Natural killer cell (primary cell): Measurements from ENCODE around the gene RHOBTB1. TPM values are rescaled to one million over a fixed set of nuclear protein-coding genes. Genes with fewer than 3 reads are reported as not detected.

ENCODE experiments used
- ATAC-seq, 3 donors: fragments of 150-1000 bp in 2 of 3; fragments of 200-7000 bp in 1 of 3; cut with Tn5 transposase; 1 replicate in 1 of 3; 2 replicates in 2 of 3; pipeline ENCODE4 v1.10.0; 2021; ENCODE audit warnings: mild to moderate bottlenecking in 2 of 3, moderate library complexity in 2 of 3
- DNase-seq, 2 donors: peaks; one replicate each; pipeline versions ENCODE4 v3.0.0 to v3.0.0-alpha.2; 2013 to 2021; ENCODE audit warnings: mixed read lengths in 1 of 2
- H3K27ac ChIP-seq: one replicate; pipeline ENCODE4 v1.5.1; 2013; ENCODE audit warnings: mild to moderate bottlenecking, low read length
- H3K27me3 ChIP-seq: one replicate; pipeline ENCODE4 v1.6.1; 2013; ENCODE audit warnings: low read length; ENCODE audit not compliant: control insufficient read depth, insufficient read depth
- H3K36me3 ChIP-seq: one replicate; pipeline ENCODE4 v1.6.1; 2013; ENCODE audit warnings: low read length; ENCODE audit not compliant: control insufficient read depth, insufficient read depth
- H3K4me1 ChIP-seq: one replicate; pipeline ENCODE4 v1.6.1; 2013; ENCODE audit warnings: low read length; ENCODE audit not compliant: control insufficient read depth, insufficient read depth
- H3K4me3 ChIP-seq: one replicate; pipeline ENCODE4 v1.5.1; 2013; ENCODE audit warnings: low read length
- H3K9me3 ChIP-seq: one replicate; pipeline ENCODE4 v1.6.1; 2013; ENCODE audit warnings: low read length; ENCODE audit not compliant: control insufficient read depth, insufficient read depth
- H3K27ac Mint-ChIP-seq, 2 donors: one replicate each; pipeline ENCODE4 v1.8.0; 2022; ENCODE audit warnings: mild to moderate bottlenecking in 2 of 2, mixed read lengths in 2 of 2, moderate library complexity in 1 of 2
- H3K27me3 Mint-ChIP-seq, 2 donors: one replicate each; pipeline ENCODE4 v1.8.0; 2022; ENCODE audit warnings: low read depth in 2 of 2, mixed read lengths in 2 of 2
- H3K36me3 Mint-ChIP-seq: one replicate; pipeline ENCODE4 v1.8.0; 2022; ENCODE audit warnings: mixed read lengths
- H3K4me1 Mint-ChIP-seq, 2 donors: one replicate each; pipeline ENCODE4 v1.8.0; 2022; ENCODE audit warnings: mixed read lengths in 2 of 2
- H3K4me3 Mint-ChIP-seq: one replicate; pipeline ENCODE4 v1.8.0; 2022; ENCODE audit warnings: mild to moderate bottlenecking, moderate library complexity, mixed read lengths
- H3K9me3 Mint-ChIP-seq, 2 donors: one replicate each; pipeline ENCODE4 v1.8.0; 2022; ENCODE audit warnings: mixed read lengths in 2 of 2
- CTCF ChIP-seq: fragments of 200-600 bp; IDR thresholded peaks from one replicate; pipeline ENCODE4 v1.8.0; 2022; ENCODE audit warnings: antibody characterized with exemption
- WGBS: methylation state at CpG from one replicate; pipeline ENCODE4 v1.1.7; 2013; ENCODE audit warnings: missing lambda C conversion rate; ENCODE audit not compliant: insufficient coverage; 5-methylcytosine and 5-hydroxymethylcytosine counted together
- intact Hi-C: fragments of 100-400 bp; cut with micrococcal nuclease; formaldehyde crosslinking; loops from one replicate; pipeline ENCODE4 v1.14.2; 2022
- total RNA-seq, 4 donors: library from RNA; stranded (reverse); fragments of 120-200 nt in 1 of 4; gene quantifications; one replicate each; pipeline versions ENCODE4 v1.2.3 to v1.2.4, GENCODE V29; 2013 to 2022

Gene RHOBTB1
- total RNA-seq, 3 donors from 2014 or later (not counting 1 experiment from before 2014, with no cell fraction given): 0.97 to 1.9 (median 1.1) TPM

DNA sequence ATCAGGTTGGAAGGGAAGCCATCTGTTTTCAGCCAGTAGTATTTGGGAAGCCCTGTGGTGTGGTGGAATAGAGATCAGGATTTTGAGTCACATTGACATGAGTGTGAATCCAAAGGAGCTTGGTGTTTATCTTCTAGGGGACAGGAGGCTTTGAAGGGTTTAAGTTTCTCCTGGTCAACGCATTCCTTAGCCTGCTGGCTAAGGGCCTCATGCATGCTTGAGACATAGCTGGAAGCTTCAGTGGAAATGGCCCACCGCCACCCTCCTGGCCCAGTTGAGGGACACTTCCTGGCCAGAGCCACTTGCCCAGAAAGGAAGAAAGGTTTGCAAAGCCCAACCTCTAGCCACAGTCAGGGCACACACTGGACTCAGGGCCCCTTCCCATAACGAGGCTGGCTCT, 94.8 kb downstream of the RHOBTB1 start:
- TF ChIP-seq CTCF: no peak
- H3K4me3 Mint-ChIP-seq: no peak overlapping the region
- no peak overlapping the region for H3K27ac Mint-ChIP-seq
- ATAC-seq (no peak), DNase-seq (no peak)
- H3K36me3 ChIP-seq: no peaks in the 10 kb centered on the region
- H3K27me3 Mint-ChIP-seq: peaks cover 0 to 2% of the 10 kb centered on the region in 2 donors
- WGBS: 74% methylated on average over 3 of the region's 3 CpGs
- H3K27me3 ChIP-seq: no peaks in the 10 kb centered on the region
- H3K4me3 ChIP-seq: no peak overlapping the region
- H3K4me1 ChIP-seq: no peaks in the 10 kb centered on the region
- H3K9me3 ChIP-seq: no peaks in the 10 kb centered on the region
- H3K4me1 Mint-ChIP-seq: no peaks in the 10 kb centered on the region
- H3K9me3 Mint-ChIP-seq: no peaks in the 10 kb centered on the region
- no peaks in the 10 kb centered on the region for H3K36me3 Mint-ChIP-seq
- intact Hi-C loops: no loop called here
- H3K27ac ChIP-seq: no peak overlapping the region

- Mint-ChIP-seq H3K27me3 (peaks cover 0 to 2% of the 10 kb centered on the region in 2 donors), H3K4me1 (no peaks in the 10 kb centered on the region), H3K4me3 (no peak overlapping the region), H3K36me3 (no peaks in the 10 kb centered on the region), H3K27ac (no peak overlapping the region), H3K9me3 (no peaks in the 10 kb centered on the region)
- TF ChIP-seq CTCF: no peak
- Histone ChIP-seq H3K27me3 (no peaks in the 10 kb centered on the region), H3K27ac (no peak overlapping the region), H3K4me1 (no peaks in the 10 kb centered on the region), H3K4me3 (no peak overlapping the region), H3K36me3 (no peaks in the 10 kb centered on the region), H3K9me3 (no peaks in the 10 kb centered on the region)
- no peak for ATAC-seq
- intact Hi-C loops: no loop called here
- DNase-seq: no peak
- WGBS: 93% methylated on average over 5 of the region's 5 CpGs
These were observed 95.3 kb downstream of the RHOBTB1 start for GRCh38 chr10:60848680-60849079.

GRCh38 chr10:60848126-60848525, 95.9 kb downstream of the RHOBTB1 start:
- DNase-seq (no peak), ATAC-seq (no peak)
- WGBS: 91% methylated on average over 1 of the region's 1 CpG
- H3K4me3 ChIP-seq: no peak overlapping the region
- Mint-ChIP-seq H3K4me3 (no peak overlapping the region), H3K4me1 (no peaks in the 10 kb centered on the region), H3K9me3 (no peaks in the 10 kb centered on the region), H3K27me3 (peaks cover 0 to 2% of the 10 kb centered on the region in 2 donors), H3K36me3 (no peaks in the 10 kb centered on the region), H3K27ac (no peak overlapping the region)
- H3K36me3 ChIP-seq: no peaks in the 10 kb centered on the region
- no peak overlapping the region for H3K27ac ChIP-seq
- H3K9me3 ChIP-seq: no peaks in the 10 kb centered on the region
- intact Hi-C loops: no loop called here
- no peaks in the 10 kb centered on the region for H3K4me1 ChIP-seq
- TF ChIP-seq CTCF: no peak
- H3K27me3 ChIP-seq: no peaks in the 10 kb centered on the region

- intact Hi-C loops: no loop called here
- H3K27ac Mint-ChIP-seq: no peak overlapping the region
- H3K9me3 Mint-ChIP-seq: no peaks in the 10 kb centered on the region
These were observed 97.8 kb downstream of the RHOBTB1 start for GRCh38 chr10:60846173-60846572.

More at GRCh38 chr10:60846173-60846572, 97.8 kb downstream of the RHOBTB1 start:
- Histone ChIP-seq H3K36me3 (no peaks in the 10 kb centered on the region), H3K4me3 (no peak overlapping the region), H3K9me3 (no peaks in the 10 kb centered on the region), H3K4me1 (no peaks in the 10 kb centered on the region), H3K27me3 (no peaks in the 10 kb centered on the region), H3K27ac (no peak overlapping the region)
- peaks cover 0 to 2% of the 10 kb centered on the region in 2 donors for H3K27me3 Mint-ChIP-seq
- no peaks in the 10 kb centered on the region for H3K4me1 Mint-ChIP-seq
- no peak for DNase-seq
- no peaks in the 10 kb centered on the region for H3K36me3 Mint-ChIP-seq
- no peak overlapping the region for H3K4me3 Mint-ChIP-seq
- ATAC-seq: no peak
- 63% methylated on average over 1 of the region's 1 CpG for WGBS
- no peak for TF ChIP-seq CTCF
